Fibroblast of gingiva (primary cell): ENCODE data around the gene PHACTR1.

Experiments used
- DNase-seq: peaks from one replicate; pipeline ENCODE4 v3.0.0-alpha.2; 2011; ENCODE audit warnings: low read depth

Gene PHACTR1

GRCh38 chr6:13268913-13269518 lies 552.4 kb downstream of the PHACTR1 start:
- no peak for DNase-seq

GRCh38 chr6:13272131-13273046 lies 555.8 kb downstream of the PHACTR1 start:
- DNase-seq, result peak; percentile 17

- DNase-seq, result no peak
These were observed 556.8 kb downstream of the PHACTR1 start for GRCh38 chr6:13273202-13273930.

GRCh38 chr6:13273931-13274706 lies 557.6 kb downstream of the PHACTR1 start:
- no peak for DNase-seq

- DNase-seq, result no peak
These were observed 558.3 kb downstream of the PHACTR1 start for GRCh38 chr6:13274707-13275434.

- DNase-seq, result no peak
These were observed 558.9 kb downstream of the PHACTR1 start for GRCh38 chr6:13275435-13275989.

GRCh38 chr6:13277231-13277630 lies 560.7 kb downstream of the PHACTR1 start:
- DNase-seq, result no peak

- DNase-seq, result no peak
These were observed 561.6 kb downstream of the PHACTR1 start for GRCh38 chr6:13278164-13278563.

- DNase-seq, result peak; percentile 95
These were observed 562.4 kb downstream of the PHACTR1 start for GRCh38 chr6:13278991-13279390.

- DNase-seq, result no peak
These were observed 563.7 kb downstream of the PHACTR1 start for GRCh38 chr6:13280254-13280653.

GRCh38 chr6:13281686-13282085 lies 565.1 kb downstream of the PHACTR1 start:
- peak; percentile 22 for DNase-seq

GRCh38 chr6:13282393-13283069 lies 566.0 kb downstream of the PHACTR1 start:
- no peak for DNase-seq

- no peak for DNase-seq
These were observed 566.8 kb downstream of the PHACTR1 start for GRCh38 chr6:13283331-13283730.

- DNase-seq, result no peak
These were observed 568.1 kb downstream of the PHACTR1 start for GRCh38 chr6:13284646-13285045.

GRCh38 chr6:13285705-13286104 lies 569.1 kb downstream of the PHACTR1 start:
- no peak for DNase-seq

- DNase-seq, result no peak
These were observed 569.6 kb downstream of the PHACTR1 start for GRCh38 chr6:13286181-13286580.

GRCh38 chr6:13287104-13287503 lies 570.5 kb downstream of the PHACTR1 start:
- no peak for DNase-seq

GRCh38 chr6:13288481-13288880 lies 571.9 kb downstream of the PHACTR1 start:
- no peak for DNase-seq

- no peak for DNase-seq
These were observed 572.4 kb downstream of the PHACTR1 start for GRCh38 chr6:13288969-13289391.

- DNase-seq, result no peak
These were observed 573.3 kb downstream of the PHACTR1 start for GRCh38 chr6:13289789-13290318.
